Liver (tissue), 9 donors: ENCODE measurements around the gene THADA. TPM values are rescaled to one million over a fixed set of nuclear protein-coding genes. Genes with fewer than 3 reads are reported as not detected.

Experiments used
- DNase-seq: peaks from one replicate; pipeline ENCODE4 v3.0.0-alpha.2; 2017; ENCODE audit warnings: low spot score
- H3K27ac ChIP-seq, 2 donors: one replicate each; pipeline ENCODE4 v1.7.0; 2013; ENCODE audit warnings: inconsistent platforms in 2 of 2, low read length in 2 of 2, control low read depth in 1 of 2, low read depth in 1 of 2, mild to moderate bottlenecking in 1 of 2
- H3K27me3 ChIP-seq, 4 donors: one replicate each; pipeline versions ENCODE4 v1.6.1 to v1.7.0; 2013; ENCODE audit warnings: low read length in 3 of 4, inconsistent platforms in 1 of 4, mild to moderate bottlenecking in 1 of 4, moderate library complexity in 1 of 4; ENCODE audit not compliant: control insufficient read depth in 4 of 4, insufficient read depth in 4 of 4
- H3K36me3 ChIP-seq, 4 donors: one replicate each; pipeline versions ENCODE4 v1.6.1 to v1.7.0; 2013; ENCODE audit warnings: low read length in 3 of 4, mild to moderate bottlenecking in 3 of 4, low read depth in 1 of 4, moderate library complexity in 1 of 4; ENCODE audit not compliant: control insufficient read depth in 4 of 4, insufficient read depth in 3 of 4
- H3K4me1 ChIP-seq, 4 donors: one replicate each; pipeline versions ENCODE4 v1.6.1 to v1.7.0; 2013; ENCODE audit warnings: low read length in 3 of 4, mild to moderate bottlenecking in 3 of 4, moderate library complexity in 1 of 4; ENCODE audit not compliant: control insufficient read depth in 4 of 4, insufficient read depth in 4 of 4
- H3K4me3 ChIP-seq, 3 donors: one replicate each; pipeline versions ENCODE4 v1.6.1 to v1.7.0; 2013; ENCODE audit warnings: low read length in 3 of 3, control low read depth in 1 of 3, low read depth in 1 of 3, mild to moderate bottlenecking in 1 of 3
- H3K9ac ChIP-seq, 2 donors: one replicate each; pipeline ENCODE4 v1.7.0; 2013; ENCODE audit warnings: low read length in 2 of 2, mild to moderate bottlenecking in 2 of 2, moderate library complexity in 2 of 2, control low read depth in 1 of 2, low read depth in 1 of 2
- H3K9me3 ChIP-seq, 4 donors: one replicate each; pipeline versions ENCODE4 v1.6.1 to v1.7.0; 2013; ENCODE audit warnings: low read length in 3 of 4; ENCODE audit not compliant: control insufficient read depth in 4 of 4
- ATF3 ChIP-seq: IDR thresholded peaks from 2 replicates; pipeline ENCODE4 v1.6.1; 2016; ENCODE audit warnings: antibody characterized with exemption
- CTCF ChIP-seq: fragments of 150-350 bp; IDR thresholded peaks from 2 replicates; pipeline ENCODE4 v1.5.1; 2017; ENCODE audit warnings: improper control_type of control experiment, low read depth, low read length; ENCODE audit not compliant: missing input control
- EGR1 ChIP-seq, 2 donors: IDR thresholded peaks; 2 replicates each; pipeline ENCODE4 v1.6.1; 2016 to 2018; ENCODE audit warnings: antibody characterized with exemption in 2 of 2, low read depth in 2 of 2
- FOXA2 ChIP-seq: IDR thresholded peaks from 2 replicates; pipeline ENCODE4 v1.6.1; 2016; ENCODE audit warnings: antibody characterized with exemption
- GABPA ChIP-seq, 2 donors: IDR thresholded peaks in 1 of 2; conservative IDR thresholded peaks in 1 of 2; 2 replicates each; pipeline ENCODE4 v1.6.1; 2016; ENCODE audit warnings: antibody characterized with exemption in 2 of 2, mild to moderate bottlenecking in 1 of 2, moderate library complexity in 1 of 2
- HNF4A ChIP-seq, 2 donors: conservative IDR thresholded peaks; 2 replicates each; pipeline ENCODE4 v1.6.1; 2016; ENCODE audit warnings: antibody characterized with exemption in 2 of 2, mild to moderate bottlenecking in 2 of 2
- HNF4G ChIP-seq: IDR thresholded peaks from 2 replicates; pipeline ENCODE4 v1.6.1; 2016; ENCODE audit warnings: antibody characterized with exemption
- JUND ChIP-seq, 2 donors: IDR thresholded peaks; 2 replicates each; pipeline ENCODE4 v1.6.1; 2016; ENCODE audit warnings: antibody characterized with exemption in 2 of 2
- MAX ChIP-seq: IDR thresholded peaks from 2 replicates; pipeline ENCODE4 v1.6.1; 2016; ENCODE audit warnings: antibody characterized with exemption
- NR2F2 ChIP-seq: IDR thresholded peaks from 2 replicates; pipeline ENCODE4 v1.6.1; 2016; ENCODE audit warnings: antibody characterized with exemption
- RAD21 ChIP-seq, 2 donors: IDR thresholded peaks; 2 replicates each; pipeline ENCODE4 v1.6.1; 2016; ENCODE audit warnings: antibody characterized with exemption in 2 of 2, mild to moderate bottlenecking in 2 of 2
- REST ChIP-seq: IDR thresholded peaks from 2 replicates; pipeline ENCODE4 v1.6.1; 2016; ENCODE audit warnings: antibody characterized with exemption, mild to moderate bottlenecking
- RXRA ChIP-seq, 2 donors: IDR thresholded peaks; 2 replicates each; pipeline ENCODE4 v1.6.1; 2017 to 2018; ENCODE audit warnings: antibody characterized with exemption in 2 of 2, mild to moderate bottlenecking in 1 of 2
- SP1 ChIP-seq: IDR thresholded peaks from 2 replicates; pipeline ENCODE4 v1.6.1; 2018; ENCODE audit warnings: antibody characterized with exemption, mild to moderate bottlenecking
- TAF1 ChIP-seq: conservative IDR thresholded peaks from 2 replicates; pipeline ENCODE4 v1.6.1; 2016; ENCODE audit warnings: antibody characterized with exemption, mild to moderate bottlenecking
- YY1 ChIP-seq: IDR thresholded peaks from 2 replicates; pipeline ENCODE4 v1.6.1; 2016; ENCODE audit warnings: antibody characterized with exemption, mild to moderate bottlenecking
- ZBTB33 ChIP-seq: IDR thresholded peaks from 2 replicates; pipeline ENCODE4 v1.6.1; 2016; ENCODE audit warnings: antibody characterized with exemption
- WGBS: extraction: QIAGEN DNeasy Blood & Tissue Kit; methylation state at CpG from one replicate; pipeline ENCODE4 v1.1.7; 2013; 5-methylcytosine and 5-hydroxymethylcytosine counted together
- polyA plus RNA-seq, 2 donors: library from polyadenylated mRNA; stranded (reverse) in 1 of 2; unstranded in 1 of 2; fragments of 200-250 nt in 1 of 2; fragments of >200 nt in 1 of 2; fragmentation: Nextera tagmentation in 1 of 2; extraction: Ambion mirVana in 1 of 2; gene quantifications; one replicate each; pipeline versions ENCODE4 v1.2.1 to v1.2.3, GENCODE V29; 2013 to 2015
- total RNA-seq, 2 donors: library from RNA; depleted of rRNA; stranded (reverse); fragments of >200 nt; gene quantifications; one replicate each; pipeline ENCODE4 v1.2.3, GENCODE V29; 2014
- donor health status: healthy.
- donor health status: healthy.
- donor health status: healthy.
- donor health status: healthy.
- donor health status: healthy.

THADA gene
- total and polyA plus RNA-seq, 4 donors: 12.0 to 37.2 (median 22.3) TPM

- TF ChIP-seq ZBTB33: peak; percentile 79
- peak; percentile 84 to 90 for TF ChIP-seq JUND (IDR thresholded peaks at IDR 0.05)
- TF ChIP-seq HNF4G: peak; percentile 48
- TF ChIP-seq RXRA (IDR thresholded peaks at IDR 0.05): peak; percentile 93 to 95
- peak; percentile 54 to 73 for TF ChIP-seq RAD21 (IDR thresholded peaks at IDR 0.05)
- TF ChIP-seq NR2F2: peak; percentile 60
Observed at GRCh38 chr2:43540021-43540779, 55.6 kb downstream of the THADA start (continued).

GRCh38 chr2:43539436-43539835, 56.4 kb downstream of the THADA start:
- no peak overlapping the region for H3K9ac ChIP-seq
- 97% methylated on average over 5 of the region's 5 CpGs for WGBS
- H3K27ac ChIP-seq: peak overlapping the region in 1 of 2 donors; percentile 38
- no peak for DNase-seq
- H3K4me1 ChIP-seq: peaks cover 4 to 23% (median 10%) of the 10 kb centered on the region in 4 donors
- H3K4me3 ChIP-seq: no peak overlapping the region
- no peaks in the 10 kb centered on the region for H3K27me3 ChIP-seq
- no peaks in the 10 kb centered on the region for H3K36me3 ChIP-seq
- no peaks in the 10 kb centered on the region for H3K9me3 ChIP-seq
- TF ChIP-seq EGR1 (IDR thresholded peaks at IDR 0.05; ENCODE audit: low read depth in 2 of 2) (no peak), FOXA2 (no peak), MAX (no peak), HNF4A (conservative IDR thresholded peaks at IDR 0.05) (no peak), GABPA (IDR thresholded peaks at IDR 0.05 in 1 of 2, conservative IDR thresholded peaks at IDR 0.05 in 1 of 2) (no peak), SP1 (no peak), NR2F2 (no peak), JUND (IDR thresholded peaks at IDR 0.05) (no peak), ATF3 (no peak), HNF4G (no peak), RXRA (IDR thresholded peaks at IDR 0.05) (no peak), TAF1 (no peak), CTCF (no peak), YY1 (no peak), REST (no peak), ZBTB33 (no peak), RAD21 (IDR thresholded peaks at IDR 0.05) (no peak)
